IPS-15b (cell line): ENCODE data around the gene TSHZ2.
"Not testable (repeated sequence)": the region's sequence is repeated elsewhere in the genome, so short reads cannot be mapped to it uniquely, and the experiment has no call there.

Source experiments
- H3K27me3 ChIP-seq: one replicate; pipeline ENCODE4 v1.6.1; 2013; ENCODE audit warnings: low read length; ENCODE audit not compliant: control insufficient read depth, insufficient read depth
- H3K36me3 ChIP-seq: one replicate; pipeline ENCODE4 v1.6.1; 2013; ENCODE audit warnings: low read length; ENCODE audit not compliant: control insufficient read depth, insufficient read depth
- H3K4me1 ChIP-seq: one replicate; pipeline ENCODE4 v1.6.1; 2013; ENCODE audit warnings: mild to moderate bottlenecking, low read length; ENCODE audit not compliant: control insufficient read depth, insufficient read depth
- H3K4me3 ChIP-seq: one replicate; pipeline ENCODE4 v1.5.1; 2013; ENCODE audit warnings: low read depth, low read length
- H3K9ac ChIP-seq: one replicate; pipeline ENCODE4 v1.6.1; 2013; ENCODE audit warnings: low read depth, mild to moderate bottlenecking, low read length
- H3K9me3 ChIP-seq: one replicate; pipeline ENCODE4 v1.6.1; 2013; ENCODE audit warnings: mild to moderate bottlenecking, low read length; ENCODE audit not compliant: control insufficient read depth, insufficient read depth

TSHZ2 gene

DNA sequence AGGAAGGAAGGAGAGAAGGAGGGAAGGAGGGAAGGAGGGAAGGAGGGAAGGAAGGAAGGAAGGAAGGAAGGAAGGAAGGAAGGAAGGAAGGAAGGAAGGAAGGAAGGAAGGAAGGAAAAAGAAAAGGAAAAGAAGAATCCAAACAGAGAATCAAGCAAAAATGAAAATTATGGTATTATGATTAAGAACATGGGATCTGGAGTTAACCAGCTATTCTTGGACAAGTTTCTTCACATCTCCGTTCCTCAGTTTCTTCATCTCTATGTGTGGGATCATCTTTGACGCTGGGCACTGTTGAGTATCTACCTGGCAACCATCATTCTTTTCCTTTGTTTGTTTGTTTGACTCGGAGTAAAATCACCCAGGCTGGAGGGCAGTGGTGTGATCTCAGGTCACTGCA lies 549.9 kb downstream of the TSHZ2 start:
- Histone ChIP-seq H3K9ac (no peak overlapping the region), H3K9me3 (no peaks in the 10 kb centered on the region), H3K27me3 (no peaks in the 10 kb centered on the region), H3K4me1 (no peaks in the 10 kb centered on the region), H3K36me3 (no peaks in the 10 kb centered on the region), H3K4me3 (no peak overlapping the region)

GRCh38 chr20:53522696-53523095 lies 550.5 kb downstream of the TSHZ2 start:
- Histone ChIP-seq H3K4me3 (no peak overlapping the region), H3K4me1 (no peaks in the 10 kb centered on the region), H3K27me3 (no peaks in the 10 kb centered on the region), H3K36me3 (no peaks in the 10 kb centered on the region), H3K9ac (no peak overlapping the region), H3K9me3 (no peaks in the 10 kb centered on the region)

DNA sequence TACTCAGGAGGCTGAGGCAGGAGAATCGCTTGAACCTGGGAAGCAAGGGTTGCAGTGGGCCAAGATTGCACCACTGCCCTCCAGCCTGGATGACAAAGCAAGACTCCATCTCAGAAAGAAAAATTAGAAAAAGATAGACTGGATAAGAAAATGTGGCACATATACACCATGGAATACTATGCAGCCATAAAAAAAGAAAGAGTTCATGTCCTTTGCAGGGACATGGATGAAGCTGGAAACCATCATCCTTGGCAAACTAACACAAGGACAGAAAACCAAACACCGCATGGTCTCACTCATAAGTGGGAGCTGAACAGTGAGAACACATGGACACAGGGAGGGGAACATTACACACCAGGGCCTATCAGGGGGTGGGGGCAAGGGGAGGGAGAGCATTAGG lies 551.5 kb downstream of the TSHZ2 start:
- H3K4me1 ChIP-seq, H3K27me3 ChIP-seq, H3K9ac ChIP-seq, H3K36me3 ChIP-seq, H3K9me3 ChIP-seq, H3K4me3 ChIP-seq: not testable (repeated sequence)

- no peaks in the 10 kb centered on the region for H3K4me1 ChIP-seq
- no peak overlapping the region for H3K9ac ChIP-seq
- H3K9me3 ChIP-seq: no peaks in the 10 kb centered on the region
- H3K4me3 ChIP-seq: no peak overlapping the region
- no peaks in the 10 kb centered on the region for H3K36me3 ChIP-seq
- H3K27me3 ChIP-seq: no peaks in the 10 kb centered on the region
Observed at GRCh38 chr20:53524589-53525312, 552.6 kb downstream of the TSHZ2 start.

DNA sequence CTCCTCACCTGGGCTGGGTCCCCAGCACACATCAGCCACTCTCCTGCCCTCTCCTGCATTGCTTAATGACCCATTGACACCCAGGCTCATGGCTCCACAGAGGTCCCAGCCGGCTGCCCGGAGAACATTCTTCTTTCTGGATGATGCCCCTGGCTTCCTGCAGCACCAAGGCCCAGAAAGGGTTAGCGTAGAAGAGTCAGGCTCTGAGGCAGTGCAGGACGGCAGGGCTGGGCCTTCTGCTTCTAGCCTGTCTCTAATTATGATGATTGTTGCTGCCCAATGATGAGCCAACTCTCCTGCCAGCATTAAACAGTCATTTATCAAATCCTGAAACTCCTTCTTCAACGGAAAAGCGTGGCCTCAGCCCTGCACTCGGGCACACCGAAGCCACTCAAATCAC lies 555.0 kb downstream of the TSHZ2 start:
- H3K4me1 ChIP-seq: no peaks in the 10 kb centered on the region
- no peaks in the 10 kb centered on the region for H3K27me3 ChIP-seq

GRCh38 chr20:53529658-53530057 lies 557.5 kb downstream of the TSHZ2 start:
- no peak overlapping the region for H3K4me3 ChIP-seq
- H3K9ac ChIP-seq: no peak overlapping the region
- H3K36me3 ChIP-seq: no peaks in the 10 kb centered on the region
- H3K27me3 ChIP-seq: no peaks in the 10 kb centered on the region
- no peaks in the 10 kb centered on the region for H3K4me1 ChIP-seq
- no peaks in the 10 kb centered on the region for H3K9me3 ChIP-seq

More for the DNA sequence above, 555.0 kb downstream of the TSHZ2 start:
- Histone ChIP-seq H3K9ac (no peak overlapping the region), H3K9me3 (no peaks in the 10 kb centered on the region), H3K4me3 (no peak overlapping the region), H3K36me3 (no peaks in the 10 kb centered on the region)

GRCh38 chr20:53530440-53530839 lies 558.3 kb downstream of the TSHZ2 start:
- H3K4me1 ChIP-seq: no peaks in the 10 kb centered on the region
- no peak overlapping the region for H3K4me3 ChIP-seq
- H3K9ac ChIP-seq: no peak overlapping the region
- no peaks in the 10 kb centered on the region for H3K27me3 ChIP-seq
- H3K36me3 ChIP-seq: no peaks in the 10 kb centered on the region
- no peaks in the 10 kb centered on the region for H3K9me3 ChIP-seq

DNA sequence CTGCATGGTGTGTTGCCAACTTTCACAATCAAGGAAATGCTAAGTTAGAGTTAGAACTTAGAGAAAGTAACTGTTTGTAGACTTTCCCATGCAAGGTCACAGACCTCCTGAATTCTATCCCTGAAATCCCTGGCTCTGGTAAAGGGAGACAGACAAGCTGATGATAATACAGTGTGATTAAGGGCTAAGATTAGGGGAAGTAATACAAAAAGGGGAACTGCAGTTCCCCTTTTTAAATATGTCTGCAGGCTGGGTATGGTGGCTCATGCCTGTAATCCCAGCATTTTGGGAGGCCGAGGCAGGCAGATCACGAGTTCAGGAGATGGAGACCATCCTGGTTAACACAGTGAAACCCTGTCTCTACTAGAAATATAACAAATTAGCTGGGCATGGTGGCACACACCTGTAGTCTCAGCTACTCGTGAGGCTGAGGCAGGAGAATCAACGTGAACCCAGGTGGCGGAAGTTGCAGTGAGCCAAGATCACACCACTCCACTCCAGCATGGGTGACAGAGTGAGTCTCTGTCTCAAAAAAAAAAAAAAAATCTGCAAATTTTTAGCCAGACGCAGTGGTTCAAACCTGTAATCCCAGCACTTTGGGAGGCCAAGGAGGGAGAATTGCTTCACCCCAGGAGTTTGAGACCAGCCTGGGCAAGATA lies 560.6 kb downstream of the TSHZ2 start:
- not testable (repeated sequence) for H3K9me3 ChIP-seq, H3K36me3 ChIP-seq, H3K27me3 ChIP-seq, H3K4me1 ChIP-seq, H3K4me3 ChIP-seq, H3K9ac ChIP-seq

DNA sequence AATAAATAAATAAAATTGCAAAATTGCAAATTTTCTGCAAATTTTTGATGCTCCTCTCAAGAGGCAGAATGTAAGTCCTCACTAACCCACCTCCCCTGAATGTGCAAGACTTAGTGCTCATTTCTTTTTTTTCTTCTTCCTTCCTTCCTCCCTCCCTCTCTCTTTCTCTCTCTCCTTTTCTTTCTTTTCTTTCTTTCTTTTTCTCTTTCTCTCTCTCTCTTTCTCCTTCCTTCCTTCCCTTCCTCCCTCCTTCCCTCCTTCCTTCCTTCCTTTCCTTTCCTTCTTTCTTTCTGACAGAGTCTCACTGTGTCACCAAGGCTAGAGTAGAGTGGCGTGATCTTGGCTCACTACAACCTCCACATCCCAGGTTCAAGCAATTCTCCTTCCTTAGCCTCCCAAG lies 561.3 kb downstream of the TSHZ2 start:
- Histone ChIP-seq H3K9me3 (no peaks in the 10 kb centered on the region), H3K9ac (no peak overlapping the region), H3K4me1 (no peaks in the 10 kb centered on the region), H3K4me3 (no peak overlapping the region), H3K36me3 (no peaks in the 10 kb centered on the region), H3K27me3 (no peaks in the 10 kb centered on the region)

DNA sequence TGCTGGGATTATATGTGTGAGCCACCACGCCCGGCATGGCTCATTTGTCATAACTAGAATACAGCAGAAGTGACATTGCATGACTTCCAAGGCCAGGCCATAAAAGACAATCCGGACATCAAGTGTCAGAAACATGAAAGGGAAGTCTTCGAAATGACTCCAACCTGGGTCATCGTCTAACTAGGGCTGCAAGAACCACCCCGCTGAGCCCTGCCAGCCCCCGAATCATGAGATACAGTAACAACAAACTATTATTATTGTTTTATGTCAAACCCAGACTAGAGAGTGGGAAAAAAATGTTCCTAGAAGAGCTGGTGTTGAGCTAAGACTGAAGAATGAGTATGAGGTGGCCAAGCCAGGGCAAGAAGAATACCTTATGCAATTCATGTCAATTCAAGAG lies 561.9 kb downstream of the TSHZ2 start:
- H3K9ac ChIP-seq: no peak overlapping the region
- no peaks in the 10 kb centered on the region for H3K27me3 ChIP-seq
- H3K4me3 ChIP-seq: no peak overlapping the region
- H3K9me3 ChIP-seq: no peaks in the 10 kb centered on the region
- H3K4me1 ChIP-seq: no peaks in the 10 kb centered on the region
- H3K36me3 ChIP-seq: no peaks in the 10 kb centered on the region

- H3K9ac ChIP-seq: no peak overlapping the region
- H3K4me3 ChIP-seq: no peak overlapping the region
- H3K36me3 ChIP-seq: no peaks in the 10 kb centered on the region
- no peaks in the 10 kb centered on the region for H3K4me1 ChIP-seq
- H3K27me3 ChIP-seq: no peaks in the 10 kb centered on the region
- H3K9me3 ChIP-seq: no peaks in the 10 kb centered on the region
Observed at GRCh38 chr20:53535878-53536277, 563.7 kb downstream of the TSHZ2 start.

DNA sequence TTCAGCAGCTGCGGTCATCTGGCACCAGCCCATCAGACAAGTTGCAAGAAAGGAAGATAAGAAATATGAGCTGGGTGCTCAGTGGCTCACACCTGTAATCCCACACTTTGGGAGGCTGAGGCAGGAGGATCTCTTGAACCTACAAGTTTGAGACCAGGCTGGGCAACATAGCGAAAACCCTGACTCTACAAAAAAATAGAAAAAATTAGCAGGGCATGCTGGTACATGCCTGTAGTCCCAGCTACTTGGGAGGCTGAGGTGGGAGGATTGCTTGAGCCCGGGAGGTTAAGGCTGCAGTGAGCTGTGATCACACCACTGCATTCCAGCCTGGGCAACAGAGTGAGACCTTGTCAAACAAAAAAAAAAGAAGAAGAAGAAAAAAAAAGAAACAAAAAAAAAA lies 564.2 kb downstream of the TSHZ2 start:
- not testable (repeated sequence) for H3K9ac ChIP-seq, H3K36me3 ChIP-seq, H3K9me3 ChIP-seq, H3K4me1 ChIP-seq, H3K4me3 ChIP-seq, H3K27me3 ChIP-seq
